Activated CD8-positive, alpha-beta memory T cell treated with anti-CD3 and anti-CD28 coated beads for 1 hour (primary cell): ENCODE measurements around the gene WNT10A.

Experiments used
- DNase-seq, 2 donors: peaks; one replicate each; pipeline ENCODE4 v3.0.0-alpha.2; 2020; ENCODE audit warnings: low read depth in 1 of 2; ENCODE audit errors: extremely low read depth in 1 of 2

WNT10A gene

GRCh38 chr2:218892693-218893348, 12.2 kb downstream of the WNT10A start:
- peak; percentile 60 to 71 for DNase-seq

GRCh38 chr2:218893349-218894150, 12.9 kb downstream of the WNT10A start:
- DNase-seq, result no peak

GRCh38 chr2:218894151-218894879, 13.7 kb downstream of the WNT10A start:
- DNase-seq, result no peak

GRCh38 chr2:218894880-218895157, 14.2 kb downstream of the WNT10A start:
- DNase-seq, result no peak

- no peak for DNase-seq
These were observed 14.7 kb downstream of the WNT10A start for GRCh38 chr2:218895326-218895725.

GRCh38 chr2:218895759-218896500, 15.3 kb downstream of the WNT10A start:
- no peak for DNase-seq

- DNase-seq, result peak; percentile 69 to 74
These were observed 16.1 kb downstream of the WNT10A start for GRCh38 chr2:218896501-218897393.

GRCh38 chr2:218897394-218898108, 16.9 kb downstream of the WNT10A start:
- no peak for DNase-seq

GRCh38 chr2:218898109-218898878, 17.6 kb downstream of the WNT10A start:
- DNase-seq, result peak in 1 of 2 donors; percentile 80

GRCh38 chr2:218899147-218899546, 18.5 kb downstream of the WNT10A start:
- no peak for DNase-seq

GRCh38 chr2:218902427-218902826, 21.8 kb downstream of the WNT10A start:
- no peak for DNase-seq

GRCh38 chr2:218904176-218904575, 23.5 kb downstream of the WNT10A start:
- no peak for DNase-seq

GRCh38 chr2:218908721-218909619, 28.3 kb downstream of the WNT10A start:
- DNase-seq, result peak; percentile 64 to 80

- DNase-seq, result no peak
These were observed 30.1 kb downstream of the WNT10A start for GRCh38 chr2:218910741-218911140.

- no peak for DNase-seq
These were observed 39.9 kb downstream of the WNT10A start for GRCh38 chr2:218920504-218920903.

- DNase-seq, result no peak
These were observed 44.1 kb downstream of the WNT10A start for GRCh38 chr2:218924757-218925156.

- no peak for DNase-seq
These were observed 44.8 kb downstream of the WNT10A start for GRCh38 chr2:218925434-218925833.

GRCh38 chr2:218927422-218927821, 46.8 kb downstream of the WNT10A start:
- no peak for DNase-seq
